Heart right ventricle (tissue), 16 donors: ENCODE data around the gene TLR4. TPM values are rescaled to one million over a fixed set of nuclear protein-coding genes. Genes with fewer than 3 reads are reported as not detected.

Experiments used
- ATAC-seq, 8 donors: fragments of 200-7000 bp; cut with Tn5 transposase; one replicate each; pipeline ENCODE4 v1.9.1; 2020; ENCODE audit warnings: mild to moderate bottlenecking in 8 of 8, moderate library complexity in 8 of 8, moderate number of reproducible peaks in 1 of 8
- DNase-seq, 2 donors: peaks; one replicate each; pipeline ENCODE4 v3.0.0-alpha.2; 2020
- H3K27ac ChIP-seq, 10 donors: fragments of 200-600 bp; sonication (generic) in 2 of 10; one replicate each; pipeline versions ENCODE4 v1.5.0 to v1.8.0; 2020 to 2022; ENCODE audit warnings: mild to moderate bottlenecking in 3 of 10
- H3K27me3 ChIP-seq, 7 donors: fragments of 200-600 bp; one replicate each; pipeline ENCODE4 v1.8.0; 2021 to 2022; ENCODE audit warnings: mild to moderate bottlenecking in 2 of 7
- H3K36me3 ChIP-seq, 9 donors: fragments of 200-600 bp; sonication (generic) in 1 of 9; one replicate each; pipeline versions ENCODE4 v1.5.0 to v1.8.0; 2020 to 2022; ENCODE audit warnings: mild to moderate bottlenecking in 2 of 9
- H3K4me1 ChIP-seq, 9 donors: fragments of 200-600 bp; sonication (generic) in 1 of 9; one replicate each; pipeline versions ENCODE4 v1.5.0 to v1.8.0; 2020 to 2022; ENCODE audit warnings: mild to moderate bottlenecking in 4 of 9
- H3K4me3 ChIP-seq, 10 donors: fragments of 200-600 bp; sonication (generic) in 2 of 10; one replicate each; pipeline versions ENCODE4 v1.5.0 to v1.8.0; 2020 to 2022; ENCODE audit warnings: mild to moderate bottlenecking in 7 of 10, moderate library complexity in 2 of 10
- H3K9me3 ChIP-seq, 11 donors: fragments of 200-600 bp in 10 of 11; sonication (generic) in 2 of 11; one replicate each; pipeline versions ENCODE4 v1.5.0 to v1.8.0; 2013 to 2022; ENCODE audit warnings: mild to moderate bottlenecking in 2 of 11, control low read depth in 1 of 11, moderate library complexity in 1 of 11
- CTCF ChIP-seq, 9 donors: fragments of 200-600 bp; sonication (generic) in 2 of 9; IDR thresholded peaks; one replicate each; pipeline versions ENCODE4 v1.5.0 to v1.8.0; 2021 to 2022; ENCODE audit warnings: antibody characterized with exemption in 9 of 9, mild to moderate bottlenecking in 5 of 9, moderate library complexity in 1 of 9
- WGBS, 2 donors: extraction: QIAGEN DNeasy Blood & Tissue Kit; methylation state at CpG; one replicate each; pipeline ENCODE4 v1.1.7; 2013; ENCODE audit warnings: inconsistent platforms in 1 of 2; 5-methylcytosine and 5-hydroxymethylcytosine counted together
- intact Hi-C, 10 donors: fragments of 100-400 bp; cut with DNase I; formaldehyde crosslinking; loops; one replicate each; pipeline versions ENCODE4 v1.11.1 to v1.14.2; 2022
- polyA plus RNA-seq, 2 donors: library from polyadenylated mRNA; stranded (reverse); fragments of 200-250 nt; gene quantifications; one replicate each; pipeline ENCODE4 v1.2.3, GENCODE V29; 2013
- total RNA-seq, 10 donors: library from RNA; stranded (reverse); fragmentation: NEBNext Ultra II Directional in 3 of 10; extraction: Animal tissue kit (Norgen Biotek cat#: 25700) in 3 of 10; gene quantifications; one replicate each; pipeline versions ENCODE4 v1.2.1 to v1.2.4, GENCODE V29; 2021 to 2023
- donor health status: Arrhythmogenic right ventricular cardiomyopathy.
- donor health status: ischemic (EF 13 %, LVEDD 7.1; RV severe dilation, severe dysfunction).
- donor health status: healthy with polysubstance abuse.
- donor health status: DM: no; HTN: yes; CAD: no.
- donor health status: DM: no; HTN: no; CAD: no.
- donor health status: ischemic (EF 25% LVEDD 6.9; RV normal size, moderate dysfunction).
- donor health status: ischemic (EF 25% LVEDD 5.7; RV mildly dilated, moderate dysfunction).
- donor health status: healthy.
- donor health status: DM: yes; HTN: yes; CAD: no.
- donor health status: Ischemic cardiomyopathy.
- donor health status: ischemic (EF 35%, LVEDD 5.7; RV mildly dilated, moderate dysfunction).
- donor health status: nonischemic (EF 11% LVEDD 7.7; RV severe dilation, severe dysfunction).
- donor health status: DM: yes; HTN: yes; CAD: no.
- donor health status: PGD.
- donor health status: ischemic (EF 29% LVEDD 5.4; RV normal size, mild dysfunction).
- donor health status: nonischemic (EF 23%, LVEDD 6.1; RV moderate dilation, normal function).

Gene TLR4
- total and polyA plus RNA-seq, 12 donors = 2.3 to 24.7 (median 10.5) TPM

GRCh38 chr9:117687532-117687931 is 16.7 kb upstream of the TLR4 start:
- Histone ChIP-seq H3K4me1 (peaks cover 0 to 5% (median 0%) of the 10 kb centered on the region in 9 donors), H3K4me3 (no peak overlapping the region), H3K9me3 (peaks cover 0 to 7% (median 0%) of the 10 kb centered on the region in 11 donors), H3K27ac (no peak overlapping the region), H3K36me3 (no peaks in the 10 kb centered on the region), H3K27me3 (no peaks in the 10 kb centered on the region)
- no peak for DNase-seq
- WGBS, 2 donors = 88 to 93% methylated on average over 2 of the region's 2 CpGs
- ATAC-seq = no peak
- intact Hi-C loops = no loop called here
- no peak for TF ChIP-seq CTCF (IDR thresholded peaks at IDR 0.05)

DNA sequence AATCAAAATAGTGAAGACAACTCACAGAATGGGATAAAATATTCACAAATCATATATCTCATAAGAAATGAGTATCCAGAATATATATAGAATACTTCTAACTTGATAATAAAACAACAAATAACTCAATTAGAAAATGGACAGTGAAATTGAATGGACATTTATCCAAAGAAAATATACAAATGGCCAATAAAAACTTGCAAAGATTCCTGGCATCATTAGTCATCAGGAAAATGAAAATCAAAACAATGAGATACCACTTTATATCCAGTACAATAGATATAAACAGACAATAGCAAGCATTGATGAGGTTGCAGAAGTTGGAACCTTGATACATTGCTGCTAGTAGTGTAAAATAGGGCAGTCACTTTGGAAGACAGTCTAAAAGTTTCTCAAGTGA is 12.8 kb upstream of the TLR4 start:
- H3K27ac ChIP-seq = no peak overlapping the region
- no peak for ATAC-seq
- intact Hi-C loops = no loop called here

GRCh38 chr9:117696154-117696553 is 8.0 kb upstream of the TLR4 start:
- Histone ChIP-seq H3K27ac (peak overlapping the region in 1 of 10 donors; percentile 69), H3K4me3 (no peak overlapping the region), H3K27me3 (no peaks in the 10 kb centered on the region), H3K36me3 (no peaks in the 10 kb centered on the region), H3K4me1 (no peaks in the 10 kb centered on the region), H3K9me3 (peaks cover 0 to 6% (median 0%) of the 10 kb centered on the region in 11 donors)
- no peak for TF ChIP-seq CTCF (IDR thresholded peaks at IDR 0.05)
- 71 to 72% methylated on average over 2 of the region's 2 CpGs for WGBS, 2 donors
- no peak for DNase-seq
- ATAC-seq = no peak
- intact Hi-C loops = no loop called here

More for the DNA sequence above, 12.8 kb upstream of the TLR4 start:
- Histone ChIP-seq H3K27me3 (no peaks in the 10 kb centered on the region), H3K9me3 (peaks cover 0 to 7% (median 0%) of the 10 kb centered on the region in 11 donors), H3K36me3 (no peaks in the 10 kb centered on the region), H3K4me1 (no peaks in the 10 kb centered on the region), H3K4me3 (no peak overlapping the region)
- no peak for TF ChIP-seq CTCF (IDR thresholded peaks at IDR 0.05)
- DNase-seq = no peak

GRCh38 chr9:117697046-117697445 is 7.2 kb upstream of the TLR4 start:
- TF ChIP-seq CTCF (IDR thresholded peaks at IDR 0.05) = no peak
- Histone ChIP-seq H3K27ac (peak overlapping the region in 1 of 10 donors; percentile 69), H3K36me3 (no peaks in the 10 kb centered on the region), H3K9me3 (peaks cover 0 to 6% (median 0%) of the 10 kb centered on the region in 11 donors), H3K27me3 (no peaks in the 10 kb centered on the region), H3K4me3 (no peak overlapping the region), H3K4me1 (no peaks in the 10 kb centered on the region)
- ATAC-seq (no peak), DNase-seq (no peak)
- intact Hi-C loops = no loop called here
- 82 to 83% methylated on average over 1 of the region's 1 CpG for WGBS, 2 donors
